ENCODE results near the gene PPFIA3.

GRCh38 chr19:49114630-49115363 lies 4.5 kb upstream of the PPFIA3 start:
- TF ChIP-seq EZH2 (IDR thresholded peaks at IDR 0.05; ENCODE audit: borderline replicate concordance) (no peak), CTCF (IDR thresholded peaks at IDR 0.05; ENCODE audit: poor library complexity) (no peak), EZH2phosphoT487 (IDR thresholded peaks at IDR 0.05; ENCODE audit: low read depth, severe bottlenecking, unreplicated experiment) (no peak)
